Uterus (tissue), 2 donors: ENCODE data around the gene SLC39A6.

Source experiments
- POLR2A ChIP-seq, 2 donors: fragments of 450-650 bp; IDR thresholded peaks; one replicate each; pipeline ENCODE4 v1.6.1; 2016; ENCODE audit warnings: antibody characterized with exemption in 2 of 2, mild to moderate bottlenecking in 1 of 2, moderate library complexity in 1 of 2
- TF ChIP-seq, protein P1 (sequence below), 4 experiments: fragments of 200-600 bp in 2 of 4; fragments of 450-650 bp in 2 of 4; sonication (generic) in 2 of 4; IDR thresholded peaks; one replicate each; pipeline ENCODE4 v1.5.1; 2016 to 2019; ENCODE audit warnings: antibody characterized with exemption in 4 of 4, mild to moderate bottlenecking in 2 of 4, moderate library complexity in 1 of 4

DNA sequence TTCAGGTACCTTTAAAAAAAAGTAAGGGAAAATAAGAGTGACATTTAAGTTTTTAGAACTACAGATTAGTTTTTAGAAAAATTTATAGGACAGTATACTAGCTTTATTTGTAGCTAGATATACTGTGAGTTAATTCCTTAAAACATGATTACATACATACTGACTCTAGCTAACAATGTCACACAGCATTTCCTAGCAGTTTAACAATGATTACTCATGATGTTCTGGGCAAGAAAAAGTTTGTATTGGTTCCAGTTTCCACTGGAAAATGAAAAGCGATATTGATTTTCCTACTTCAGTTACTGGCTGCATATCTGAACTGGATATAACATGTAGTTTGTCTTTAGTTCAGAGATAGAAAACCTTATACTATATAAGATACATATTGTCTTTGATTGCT lies 19.4 kb downstream of the SLC39A6 start:
- TF ChIP-seq, protein P1, sequence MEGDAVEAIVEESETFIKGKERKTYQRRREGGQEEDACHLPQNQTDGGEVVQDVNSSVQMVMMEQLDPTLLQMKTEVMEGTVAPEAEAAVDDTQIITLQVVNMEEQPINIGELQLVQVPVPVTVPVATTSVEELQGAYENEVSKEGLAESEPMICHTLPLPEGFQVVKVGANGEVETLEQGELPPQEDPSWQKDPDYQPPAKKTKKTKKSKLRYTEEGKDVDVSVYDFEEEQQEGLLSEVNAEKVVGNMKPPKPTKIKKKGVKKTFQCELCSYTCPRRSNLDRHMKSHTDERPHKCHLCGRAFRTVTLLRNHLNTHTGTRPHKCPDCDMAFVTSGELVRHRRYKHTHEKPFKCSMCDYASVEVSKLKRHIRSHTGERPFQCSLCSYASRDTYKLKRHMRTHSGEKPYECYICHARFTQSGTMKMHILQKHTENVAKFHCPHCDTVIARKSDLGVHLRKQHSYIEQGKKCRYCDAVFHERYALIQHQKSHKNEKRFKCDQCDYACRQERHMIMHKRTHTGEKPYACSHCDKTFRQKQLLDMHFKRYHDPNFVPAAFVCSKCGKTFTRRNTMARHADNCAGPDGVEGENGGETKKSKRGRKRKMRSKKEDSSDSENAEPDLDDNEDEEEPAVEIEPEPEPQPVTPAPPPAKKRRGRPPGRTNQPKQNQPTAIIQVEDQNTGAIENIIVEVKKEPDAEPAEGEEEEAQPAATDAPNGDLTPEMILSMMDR (IDR thresholded peaks at IDR 0.05): no peak
- TF ChIP-seq POLR2A (IDR thresholded peaks at IDR 0.05): no peak
